Effector memory CD4-positive, alpha-beta T cell (primary cell): ENCODE data around the gene ZNF474.

Experiments used
- DNase-seq, 3 donors: peaks; one replicate each; pipeline ENCODE4 v3.0.0-alpha.2; 2020
- H3K27ac ChIP-seq: 2 replicates; pipeline ENCODE4 v1.7.0; 2013; ENCODE audit warnings: mild to moderate bottlenecking, low read length, moderate library complexity; ENCODE audit not compliant: insufficient read depth, poor library complexity, severe bottlenecking
- H3K27me3 ChIP-seq: replicated peaks from 2 replicates; pipeline ENCODE4 v1.7.0; 2013; ENCODE audit warnings: mild to moderate bottlenecking, low read length; ENCODE audit not compliant: insufficient read depth, control insufficient read depth, poor library complexity, severe bottlenecking
- H3K36me3 ChIP-seq: 2 replicates; pipeline ENCODE4 v1.7.0; 2013; ENCODE audit warnings: mild to moderate bottlenecking, low read length, moderate library complexity; ENCODE audit not compliant: control insufficient read depth, insufficient read depth
- H3K4me1 ChIP-seq: 2 replicates; pipeline ENCODE4 v1.7.0; 2013; ENCODE audit warnings: low read length, mild to moderate bottlenecking; ENCODE audit not compliant: control insufficient read depth, insufficient read depth, poor library complexity, severe bottlenecking
- H3K4me3 ChIP-seq: 2 replicates; pipeline ENCODE4 v1.7.0; 2013; ENCODE audit warnings: low read length, low read depth, mild to moderate bottlenecking; ENCODE audit not compliant: insufficient read depth, poor library complexity, severe bottlenecking
- H3K9me3 ChIP-seq: 2 replicates; pipeline ENCODE4 v1.7.0; 2013; ENCODE audit warnings: mild to moderate bottlenecking, low read length, moderate library complexity; ENCODE audit not compliant: control insufficient read depth

ZNF474 gene

DNA sequence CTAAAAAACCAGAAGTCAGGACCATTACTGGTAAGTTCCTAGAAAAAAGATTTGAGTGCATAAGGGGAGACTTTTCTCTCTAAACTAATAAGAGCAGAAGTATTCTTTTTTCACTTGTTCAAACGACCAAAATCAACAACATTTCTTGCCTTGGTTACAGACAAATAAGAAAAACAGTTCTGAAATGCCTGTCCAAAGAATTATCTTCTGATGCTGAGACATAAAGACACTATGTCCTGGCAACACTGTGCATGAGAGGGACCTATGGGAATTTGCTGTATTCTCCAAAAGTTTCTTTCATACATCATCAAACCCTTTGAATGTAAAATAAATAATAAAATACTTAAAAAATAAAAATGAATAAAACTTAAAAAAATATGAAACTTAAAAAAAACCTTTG, 50.4 kb downstream of the ZNF474 start:
- Histone ChIP-seq H3K27ac (no peak overlapping the region), H3K4me1 (no peaks in the 10 kb centered on the region), H3K36me3 (no peaks in the 10 kb centered on the region), H3K27me3 (no peaks in the 10 kb centered on the region), H3K4me3 (no peak overlapping the region), H3K9me3 (no peaks in the 10 kb centered on the region)
- no peak for DNase-seq

DNA sequence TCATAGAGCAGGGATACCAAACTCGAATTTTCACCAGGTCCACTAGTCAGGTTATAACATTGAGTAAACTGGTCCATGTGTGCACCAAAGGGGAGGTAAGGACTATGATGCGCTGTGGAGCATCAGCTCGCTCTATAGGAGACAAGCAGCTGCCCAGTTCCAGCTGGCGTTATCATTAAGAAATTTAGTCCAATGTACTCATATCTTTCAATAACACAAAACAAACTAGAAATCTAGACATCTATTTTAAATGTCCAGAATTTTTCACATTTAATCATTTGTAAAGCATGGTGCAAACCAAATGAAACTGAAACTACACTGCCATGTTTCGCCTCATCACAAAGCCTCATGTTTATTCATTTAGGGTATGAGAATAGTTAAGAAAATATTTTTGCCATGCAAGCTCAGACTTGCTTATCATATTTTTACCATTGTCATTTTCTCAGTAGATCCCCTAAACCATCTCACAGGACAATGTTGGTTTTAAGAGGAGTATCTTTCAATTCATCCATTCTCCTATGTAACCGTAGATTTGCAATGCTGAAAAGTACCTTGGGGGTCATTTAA, 50.9 kb downstream of the ZNF474 start:
- Histone ChIP-seq H3K4me3 (no peak overlapping the region), H3K36me3 (no peaks in the 10 kb centered on the region), H3K27ac (no peak overlapping the region), H3K27me3 (no peaks in the 10 kb centered on the region), H3K9me3 (no peaks in the 10 kb centered on the region), H3K4me1 (no peaks in the 10 kb centered on the region)
- no peak for DNase-seq

DNA sequence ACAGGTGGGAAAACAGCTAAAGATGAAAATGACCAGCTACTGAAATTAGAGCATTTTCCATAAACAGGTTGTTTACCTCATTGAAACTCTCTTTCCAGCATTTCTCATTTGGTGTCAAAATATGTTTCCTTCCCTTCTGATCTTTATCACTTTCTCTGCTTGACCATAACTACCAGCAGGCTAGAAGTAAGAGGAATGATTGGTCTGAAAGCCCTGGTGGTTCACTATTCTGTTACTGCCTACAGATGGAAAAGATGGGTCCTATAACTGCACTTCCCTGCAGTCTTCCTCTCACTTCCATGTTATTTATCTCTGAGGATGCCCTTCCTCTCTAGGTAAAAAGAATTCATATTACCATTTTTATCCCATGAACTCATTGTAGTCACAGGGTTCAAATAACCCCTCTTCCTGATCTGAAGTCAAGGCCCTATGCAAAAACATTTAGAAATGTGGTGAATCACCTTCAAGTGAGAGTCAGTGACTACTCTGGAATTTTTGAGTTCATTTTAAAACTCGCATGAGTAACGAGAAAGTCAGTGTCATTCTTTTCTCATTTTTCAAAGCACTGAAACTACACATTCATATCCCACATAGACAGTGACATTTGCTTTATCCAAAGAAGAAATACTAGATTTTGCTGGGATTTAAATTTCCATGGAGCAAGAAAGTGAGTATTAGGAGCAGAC, 51.7 kb downstream of the ZNF474 start:
- Histone ChIP-seq H3K9me3 (no peaks in the 10 kb centered on the region), H3K27me3 (no peaks in the 10 kb centered on the region), H3K27ac (no peak overlapping the region), H3K36me3 (no peaks in the 10 kb centered on the region), H3K4me3 (no peak overlapping the region), H3K4me1 (no peaks in the 10 kb centered on the region)
- no peak for DNase-seq

DNA sequence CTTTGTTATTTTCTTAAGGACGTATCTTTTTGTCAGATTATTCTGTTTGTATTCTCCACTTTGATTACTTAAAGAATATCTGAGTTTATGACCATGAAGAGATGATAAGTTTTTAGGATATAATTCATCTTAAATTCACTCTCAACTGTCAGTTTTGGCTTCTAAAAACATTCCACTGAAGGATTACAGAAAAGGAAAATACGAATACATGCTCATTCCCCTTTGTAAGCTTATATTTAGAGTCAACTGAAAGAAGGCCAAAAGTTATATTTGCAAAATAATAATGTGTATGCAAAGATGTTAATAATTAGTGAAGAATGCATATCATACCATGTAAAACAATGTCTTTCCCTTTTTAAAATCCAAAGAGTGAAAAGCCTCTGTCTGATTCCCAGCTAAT, 52.5 kb downstream of the ZNF474 start:
- Histone ChIP-seq H3K9me3 (no peaks in the 10 kb centered on the region), H3K36me3 (no peaks in the 10 kb centered on the region), H3K27ac (no peak overlapping the region), H3K27me3 (no peaks in the 10 kb centered on the region), H3K4me1 (no peaks in the 10 kb centered on the region), H3K4me3 (no peak overlapping the region)
- DNase-seq, result no peak

DNA sequence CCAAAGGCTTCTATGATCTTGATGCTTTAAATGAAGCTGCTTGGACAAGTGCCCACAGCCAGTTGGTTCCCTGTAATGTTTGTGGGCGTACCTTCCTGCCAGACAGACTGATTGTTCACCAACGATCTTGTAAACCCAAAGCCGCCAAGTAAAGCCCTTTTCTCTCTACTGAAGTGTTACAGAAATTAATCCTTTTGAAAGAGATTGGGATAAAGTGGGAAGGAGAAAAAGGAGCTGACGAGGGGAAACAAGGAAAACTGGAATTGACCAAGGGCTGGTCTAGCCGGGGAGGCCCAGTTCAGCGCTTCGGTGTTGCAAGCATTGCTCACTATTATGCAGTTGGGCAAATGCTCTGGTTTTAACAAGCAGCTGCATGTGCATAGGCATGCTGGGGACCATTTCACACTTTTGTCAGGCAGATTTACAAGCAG, 53.2 kb downstream of the ZNF474 start:
- no peaks in the 10 kb centered on the region for H3K36me3 ChIP-seq
- H3K9me3 ChIP-seq, result no peaks in the 10 kb centered on the region
- no peaks in the 10 kb centered on the region for H3K27me3 ChIP-seq
- H3K27ac ChIP-seq, result no peak overlapping the region
- no peak overlapping the region for H3K4me3 ChIP-seq
- H3K4me1 ChIP-seq, result no peaks in the 10 kb centered on the region
- no peak for DNase-seq

DNA sequence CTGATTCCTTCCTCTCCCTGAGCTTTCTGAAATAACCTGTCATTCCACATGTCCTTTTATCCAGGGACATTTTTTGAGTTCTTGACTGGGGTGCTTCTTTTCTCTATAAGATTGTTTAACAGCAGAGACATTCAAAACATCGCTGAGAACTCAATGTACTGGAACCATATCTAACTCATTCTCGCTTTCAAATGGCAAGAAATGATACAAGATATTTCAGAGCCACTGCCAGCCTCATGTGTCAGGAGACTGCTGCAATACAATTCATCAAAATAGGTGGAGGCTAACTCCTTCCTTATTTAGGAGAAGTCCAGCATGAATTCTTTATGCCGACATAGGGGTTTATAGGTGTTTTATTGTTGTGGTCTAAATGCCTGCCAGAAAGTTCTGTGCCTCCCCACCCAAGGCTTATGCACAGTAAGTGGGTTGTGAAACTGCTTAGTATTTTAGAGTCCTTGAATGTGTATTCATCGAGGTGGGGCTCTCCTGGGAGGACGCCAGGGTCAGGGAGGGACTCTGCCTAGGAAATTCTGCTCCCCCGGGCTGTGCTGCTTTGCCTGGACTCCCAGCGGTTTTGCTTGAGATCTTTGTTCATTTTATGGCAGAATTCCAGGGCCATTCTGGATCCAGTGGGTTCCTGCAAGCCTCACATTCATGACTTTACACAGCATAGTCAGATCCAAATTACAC, 53.9 kb downstream of the ZNF474 start:
- Histone ChIP-seq H3K27ac (no peak overlapping the region), H3K27me3 (no peaks in the 10 kb centered on the region), H3K4me3 (no peak overlapping the region), H3K36me3 (no peaks in the 10 kb centered on the region), H3K4me1 (no peaks in the 10 kb centered on the region), H3K9me3 (no peaks in the 10 kb centered on the region)
- DNase-seq, result no peak

DNA sequence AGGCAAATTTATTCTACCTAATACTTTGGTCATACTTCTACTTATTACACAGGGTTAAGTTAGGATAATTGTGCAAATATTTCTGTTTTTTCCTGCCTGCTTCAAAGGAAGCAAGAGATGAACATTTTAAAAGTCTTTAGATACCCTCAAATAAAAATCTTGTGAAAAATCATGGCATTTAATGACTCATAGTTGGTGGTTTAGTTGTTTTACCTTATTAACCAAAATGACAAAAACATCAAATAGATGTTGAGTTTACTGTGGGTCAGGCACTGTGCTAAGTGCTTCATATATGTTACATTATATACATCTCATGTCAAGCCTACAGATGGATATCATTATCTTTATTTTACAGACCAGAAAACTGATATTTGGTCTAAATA, 54.4 kb downstream of the ZNF474 start:
- no peak overlapping the region for H3K27ac ChIP-seq
- no peaks in the 10 kb centered on the region for H3K36me3 ChIP-seq
- H3K27me3 ChIP-seq, result no peaks in the 10 kb centered on the region
- no peak overlapping the region for H3K4me3 ChIP-seq
- H3K4me1 ChIP-seq, result no peaks in the 10 kb centered on the region
- DNase-seq, result no peak
- H3K9me3 ChIP-seq, result no peaks in the 10 kb centered on the region

DNA sequence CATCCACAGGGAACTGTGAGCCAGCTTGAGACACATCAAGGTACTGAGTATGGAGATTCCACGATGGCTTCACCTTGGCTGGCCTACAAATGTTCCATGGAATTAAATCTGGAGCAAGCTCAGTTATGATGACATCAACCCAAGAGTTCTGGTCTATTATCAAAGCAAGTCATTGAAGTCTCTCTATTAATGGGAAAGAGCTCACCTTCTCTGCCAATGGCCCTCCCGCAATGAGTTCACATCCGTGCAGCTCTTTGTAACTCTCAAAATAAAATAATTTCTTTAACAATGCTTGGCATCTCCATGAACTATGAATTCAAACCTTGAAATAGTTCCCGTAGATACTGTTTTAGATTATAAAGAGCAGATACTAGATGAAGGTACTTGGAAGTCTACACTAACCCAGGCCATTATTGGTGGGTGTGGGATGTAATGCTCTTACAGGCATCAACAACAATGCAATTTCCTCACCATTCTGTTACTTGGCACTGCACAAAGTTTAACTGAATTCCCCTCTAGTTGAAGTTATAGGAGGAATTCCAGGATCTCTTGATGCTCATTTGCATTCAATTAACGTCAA, 55.4 kb downstream of the ZNF474 start:
- no peak for DNase-seq
- Histone ChIP-seq H3K36me3 (no peaks in the 10 kb centered on the region), H3K9me3 (no peaks in the 10 kb centered on the region), H3K4me1 (no peaks in the 10 kb centered on the region), H3K27ac (no peak overlapping the region), H3K27me3 (no peaks in the 10 kb centered on the region), H3K4me3 (no peak overlapping the region)

DNA sequence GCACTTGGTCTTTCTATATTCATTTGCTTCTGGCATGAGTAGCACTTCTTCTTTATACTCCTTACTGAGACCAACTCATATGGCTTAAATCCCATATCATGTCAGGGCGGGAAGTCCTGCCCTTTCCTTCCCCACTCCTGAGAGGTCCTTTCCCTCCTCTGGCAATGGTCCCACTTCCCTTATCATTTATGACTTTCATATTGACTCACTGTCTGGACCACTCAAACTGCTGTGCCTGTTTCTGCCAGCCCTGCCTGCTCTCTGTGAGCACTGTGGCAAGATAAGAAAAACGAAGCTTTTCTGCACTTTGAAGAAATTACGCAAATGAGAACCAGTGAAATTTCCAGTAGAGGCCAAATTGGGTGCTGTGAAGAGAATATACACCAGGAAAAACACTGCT, 58.1 kb downstream of the ZNF474 start:
- Histone ChIP-seq H3K27ac (no peak overlapping the region), H3K4me3 (no peak overlapping the region), H3K27me3 (no peaks in the 10 kb centered on the region), H3K4me1 (no peaks in the 10 kb centered on the region), H3K36me3 (no peaks in the 10 kb centered on the region), H3K9me3 (no peaks in the 10 kb centered on the region)
- DNase-seq, result no peak

DNA sequence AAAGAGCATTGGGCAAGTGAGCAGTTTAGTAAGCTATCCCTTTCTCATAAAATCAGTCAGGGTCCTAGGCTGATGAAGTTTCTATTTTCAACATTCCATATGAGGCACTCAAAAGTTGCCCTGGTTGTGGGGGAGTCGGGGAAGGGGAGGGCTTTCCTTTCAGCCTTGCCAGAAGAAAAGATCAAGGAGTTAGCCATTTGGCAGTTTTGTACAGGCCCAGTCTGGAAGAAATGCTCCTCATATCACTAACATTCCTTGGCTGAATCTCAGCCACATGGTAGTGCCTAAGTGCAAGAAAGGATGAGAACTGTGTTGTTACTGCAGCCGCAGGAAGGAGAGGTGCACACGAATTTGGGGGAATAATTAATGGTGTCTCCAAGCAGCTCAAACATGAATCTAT, 60.8 kb downstream of the ZNF474 start:
- Histone ChIP-seq H3K27ac (no peak overlapping the region), H3K9me3 (no peaks in the 10 kb centered on the region), H3K36me3 (no peaks in the 10 kb centered on the region), H3K4me3 (no peak overlapping the region), H3K27me3 (no peaks in the 10 kb centered on the region), H3K4me1 (no peaks in the 10 kb centered on the region)
- no peak for DNase-seq
